CD1c-positive myeloid dendritic cell (primary cell): ENCODE measurements around the gene IRAK1.

Source experiments
- DNase-seq: peaks from one replicate; pipeline ENCODE4 v3.0.0-alpha.2; 2016; ENCODE audit errors: extremely low spot score

Gene IRAK1

GRCh38 chrX:153971450-153972367 is 48.0 kb downstream of the IRAK1 start, which contains the start of gene HCFC1:
TSS of gene HCFC1 (minus strand) at chrX:153971818. CDS start at chrX:153970840, 978 bp downstream.
- DNase-seq: peak; percentile 93

GRCh38 chrX:153971124-153971449 is 48.6 kb downstream of the IRAK1 start:
- peak; percentile 90 for DNase-seq

- DNase-seq: no peak
These were observed 49.2 kb downstream of the IRAK1 start for GRCh38 chrX:153970357-153971123.

- no peak for DNase-seq
These were observed 49.8 kb downstream of the IRAK1 start for GRCh38 chrX:153969904-153970356.

GRCh38 chrX:153969125-153969903 is 50.4 kb downstream of the IRAK1 start:
- DNase-seq: no peak

- DNase-seq: no peak
These were observed 51.0 kb downstream of the IRAK1 start for GRCh38 chrX:153968754-153969124.

GRCh38 chrX:153968255-153968654 is 51.4 kb downstream of the IRAK1 start:
- DNase-seq: no peak

- peak; percentile 42 for DNase-seq
These were observed 52.0 kb downstream of the IRAK1 start for GRCh38 chrX:153967536-153968224.

GRCh38 chrX:153966841-153967535 is 52.7 kb downstream of the IRAK1 start:
- no peak for DNase-seq

GRCh38 chrX:153966283-153966688 is 53.4 kb downstream of the IRAK1 start:
- no peak for DNase-seq

- no peak for DNase-seq
These were observed 54.3 kb downstream of the IRAK1 start for GRCh38 chrX:153965406-153965805.

GRCh38 chrX:153964105-153964504 is 55.6 kb downstream of the IRAK1 start:
- no peak for DNase-seq

- DNase-seq: no peak
These were observed 56.2 kb downstream of the IRAK1 start for GRCh38 chrX:153963546-153963945.

GRCh38 chrX:153961292-153961691 is 58.4 kb downstream of the IRAK1 start:
- no peak for DNase-seq

- DNase-seq: no peak
These were observed 58.9 kb downstream of the IRAK1 start for GRCh38 chrX:153960786-153961185.
